ENCODE measurements around the gene FAM20A. TPM values are rescaled to one million over a fixed set of nuclear protein-coding genes. Genes with fewer than 3 reads are reported as not detected.

Gene FAM20A
- total RNA-seq, 1 donor from 2014 or later, result 38.7 TPM

GRCh38 chr17:68512960-68513474 lies 88.2 kb downstream of the FAM20A start:
- intact Hi-C loops (cut with DNase I), result no loop called here
- Histone ChIP-seq H3K9me3 (no peaks in the 10 kb centered on the region), H3K4me1 (peaks cover 54% of the 10 kb centered on the region), H3K27ac (peak overlapping the region; percentile 99), H3K36me3 (peaks cover 31% of the 10 kb centered on the region), H3K27me3 (ENCODE audit: low read depth) (no peaks in the 10 kb centered on the region), H3K4me3 (peak overlapping the region; percentile 86)
- ATAC-seq (peak; percentile 14 to 44), DNase-seq (no peak)
- TF ChIP-seq, protein P1, sequence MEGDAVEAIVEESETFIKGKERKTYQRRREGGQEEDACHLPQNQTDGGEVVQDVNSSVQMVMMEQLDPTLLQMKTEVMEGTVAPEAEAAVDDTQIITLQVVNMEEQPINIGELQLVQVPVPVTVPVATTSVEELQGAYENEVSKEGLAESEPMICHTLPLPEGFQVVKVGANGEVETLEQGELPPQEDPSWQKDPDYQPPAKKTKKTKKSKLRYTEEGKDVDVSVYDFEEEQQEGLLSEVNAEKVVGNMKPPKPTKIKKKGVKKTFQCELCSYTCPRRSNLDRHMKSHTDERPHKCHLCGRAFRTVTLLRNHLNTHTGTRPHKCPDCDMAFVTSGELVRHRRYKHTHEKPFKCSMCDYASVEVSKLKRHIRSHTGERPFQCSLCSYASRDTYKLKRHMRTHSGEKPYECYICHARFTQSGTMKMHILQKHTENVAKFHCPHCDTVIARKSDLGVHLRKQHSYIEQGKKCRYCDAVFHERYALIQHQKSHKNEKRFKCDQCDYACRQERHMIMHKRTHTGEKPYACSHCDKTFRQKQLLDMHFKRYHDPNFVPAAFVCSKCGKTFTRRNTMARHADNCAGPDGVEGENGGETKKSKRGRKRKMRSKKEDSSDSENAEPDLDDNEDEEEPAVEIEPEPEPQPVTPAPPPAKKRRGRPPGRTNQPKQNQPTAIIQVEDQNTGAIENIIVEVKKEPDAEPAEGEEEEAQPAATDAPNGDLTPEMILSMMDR (IDR thresholded peaks at IDR 0.05), result no peak

DNA sequence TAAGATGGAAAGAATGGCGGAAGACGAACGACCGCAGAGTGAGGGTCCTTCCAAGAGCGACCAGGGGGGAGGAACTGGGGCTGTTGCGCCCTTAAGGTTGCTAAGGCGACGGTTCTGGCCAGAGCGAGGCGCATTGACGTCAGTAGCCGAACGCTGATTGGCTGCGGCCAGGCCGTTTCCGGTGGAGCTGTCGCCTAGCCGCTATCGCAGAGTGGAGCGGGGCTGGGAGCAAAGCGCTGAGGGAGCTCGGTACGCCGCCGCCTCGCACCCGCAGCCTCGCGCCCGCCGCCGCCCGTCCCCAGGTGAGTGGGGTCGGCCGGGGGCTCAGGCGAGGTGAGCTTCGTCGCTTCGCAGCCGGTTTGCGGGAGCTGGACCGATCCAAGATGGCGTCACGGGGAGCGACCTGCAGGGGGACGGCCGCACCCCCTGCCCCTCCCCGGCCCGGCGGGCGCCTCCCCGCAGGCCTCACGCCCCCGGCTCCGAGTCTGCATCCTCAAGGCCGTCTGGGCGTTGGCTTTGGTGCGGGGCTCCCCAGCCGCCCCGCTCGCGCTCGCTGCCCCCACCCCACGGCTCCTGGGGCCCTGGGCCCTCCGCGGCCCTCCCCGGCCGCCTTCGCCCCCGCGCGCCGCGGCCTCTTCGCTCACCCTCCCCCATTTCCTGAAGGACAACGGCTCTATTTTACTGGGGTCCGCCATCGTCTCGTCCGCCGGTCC lies 88.8 kb downstream of the FAM20A start, which contains the start of gene PRKAR1A:
Gene PRKAR1A, plus strand, starts transcription at position 184 of the 713 bp plus-strand sequence. CDS start 2,970 bp downstream, outside the sequence.
- intact Hi-C loops (cut with DNase I), result no loop called here
- H3K4me1 ChIP-seq, result peaks cover 52% of the 10 kb centered on the region
- TF ChIP-seq, protein P1 (IDR thresholded peaks at IDR 0.05), result no peak

GRCh38 chr17:68511671-68512246 lies 89.4 kb downstream of the FAM20A start:
- intact Hi-C loops (cut with DNase I), result no loop called here
- Histone ChIP-seq H3K27me3 (ENCODE audit: low read depth) (no peaks in the 10 kb centered on the region), H3K27ac (peak overlapping the region; percentile 99), H3K4me1 (peaks cover 46% of the 10 kb centered on the region), H3K4me3 (peak overlapping the region; percentile 86), H3K36me3 (peaks cover 19% of the 10 kb centered on the region), H3K9me3 (no peaks in the 10 kb centered on the region)
- TF ChIP-seq, protein P1 (IDR thresholded peaks at IDR 0.05), result no peak
- DNase-seq (peak; percentile 83), ATAC-seq (peak; percentile 76 to 82)

More for the DNA sequence above, 88.8 kb downstream of the FAM20A start, which contains the start of gene PRKAR1A:
- ATAC-seq, result peak; percentile 95
- Histone ChIP-seq H3K27ac (peak within 1 kb of the TSS; percentile 99), H3K36me3 (peaks cover 25% of the 10 kb centered on the region), H3K4me3 (peak within 1 kb of the TSS; percentile 86), H3K9me3 (no peaks in the 10 kb centered on the region), H3K27me3 (ENCODE audit: low read depth) (no peaks in the 10 kb centered on the region)
- peak; percentile 97 for DNase-seq

DNA sequence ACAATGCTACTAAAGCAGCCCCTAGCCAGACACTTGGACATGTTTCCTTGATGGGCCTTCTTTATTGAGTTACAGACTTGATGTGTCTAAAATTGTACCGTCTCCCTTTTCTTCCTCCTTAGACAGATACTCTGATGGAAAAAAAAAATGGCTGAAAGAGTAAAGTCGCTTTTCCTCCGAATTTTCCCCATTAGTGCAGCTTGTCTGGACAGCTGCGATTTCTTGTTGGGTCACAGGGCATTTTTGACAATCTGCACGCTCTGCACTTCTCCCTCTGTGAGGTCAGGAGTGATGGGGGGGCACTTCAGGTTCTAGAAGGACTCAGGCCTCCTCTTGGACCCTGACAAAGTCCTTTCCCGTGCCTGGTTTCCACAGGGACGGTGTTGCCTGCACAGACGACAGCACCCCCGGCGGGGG lies 89.9 kb downstream of the FAM20A start:
- H3K4me1 ChIP-seq, result peaks cover 41% of the 10 kb centered on the region

More for the DNA sequence above, 89.9 kb downstream of the FAM20A start:
- Histone ChIP-seq H3K9me3 (no peaks in the 10 kb centered on the region), H3K4me3 (peak overlapping the region; percentile 86), H3K27ac (peak overlapping the region; percentile 99), H3K36me3 (peaks cover 14% of the 10 kb centered on the region), H3K27me3 (ENCODE audit: low read depth) (no peaks in the 10 kb centered on the region)
- DNase-seq (no peak), ATAC-seq (no peak)
- intact Hi-C loops (cut with DNase I), result no loop called here
- TF ChIP-seq, protein P1 (IDR thresholded peaks at IDR 0.05), result peak; percentile 23

Data from lower lobe of right lung (tissue), 2 donors.